HepG2 (cell line): ENCODE data around the gene PRDX6. TPM values are rescaled to one million over a fixed set of nuclear protein-coding genes. Genes with fewer than 3 reads are reported as not detected.

ENCODE experiments used
- CBX1 ChIP-seq: IDR thresholded peaks from one replicate; pipeline ENCODE4 v1.6.1; 2016; ENCODE audit warnings: antibody characterized with exemption, low read depth
- CEBPG ChIP-seq: IDR thresholded peaks from 2 replicates; pipeline ENCODE4 v1.6.1; 2016
- ETV6 ChIP-seq: sonication (generic); formaldehyde crosslinking; conservative IDR thresholded peaks from 2 replicates; pipeline ENCODE4 v1.4.0; 2020; ENCODE audit warnings: missing genetic modification reagents
- JUND ChIP-seq: sonication (generic); formaldehyde crosslinking; IDR thresholded peaks from 2 replicates; pipeline ENCODE4 v1.8.0; 2022; ENCODE audit warnings: mild to moderate bottlenecking, missing genetic modification reagents
- MAX ChIP-seq: IDR thresholded peaks from 2 replicates; pipeline ENCODE4 v1.6.1; 2012; ENCODE audit warnings: inconsistent platforms
- MYPOP ChIP-seq: sonication (generic); formaldehyde crosslinking; IDR thresholded peaks from 2 replicates; pipeline ENCODE4 v1.8.1; 2023; ENCODE audit warnings: mild to moderate bottlenecking, moderate library complexity, missing genetic modification reagents
- POLR2A ChIP-seq, 2 experiments: IDR thresholded peaks; 2 replicates each; pipeline ENCODE4 v1.6.1; 2011; ENCODE audit warnings: low read depth in 2 of 2, low read length in 2 of 2, mild to moderate bottlenecking in 1 of 2, moderate library complexity in 1 of 2; ENCODE audit not compliant: insufficient read depth in 1 of 2
- RCOR2 ChIP-seq: IDR thresholded peaks from 2 replicates; pipeline ENCODE4 v1.6.1; 2016; ENCODE audit warnings: missing biosample characterization, missing genetic modification reagents
- SALL1 ChIP-seq: sonication (generic); formaldehyde crosslinking; IDR thresholded peaks from 2 replicates; pipeline ENCODE4 v1.8.0; 2022; ENCODE audit warnings: mild to moderate bottlenecking, missing genetic modification reagents
- SOX13 ChIP-seq, 3 experiments: fragments of 450-650 bp in 1 of 3; sonication (generic) in 1 of 3; formaldehyde crosslinking in 1 of 3; IDR thresholded peaks in 2 of 3; conservative IDR thresholded peaks in 1 of 3; 2 replicates each; pipeline versions ENCODE4 v1.5.0 to v1.6.1; 2016 to 2020; ENCODE audit warnings: antibody characterized with exemption in 1 of 3, mild to moderate bottlenecking in 1 of 3, missing compliant biosample characterization in 1 of 3, missing genetic modification reagents in 1 of 3, moderate library complexity in 1 of 3
- ZNF282 ChIP-seq: fragments of 450-650 bp; IDR thresholded peaks from 2 replicates; pipeline ENCODE4 v1.6.1; 2018; ENCODE audit not compliant: partially characterized antibody
- ZNF292 ChIP-seq: sonication (generic); formaldehyde crosslinking; IDR thresholded peaks from 2 replicates; pipeline ENCODE4 v1.8.1; 2022; ENCODE audit warnings: mild to moderate bottlenecking, low read depth, missing genetic modification reagents, borderline replicate concordance
- ZNF33A ChIP-seq: sonication (generic); formaldehyde crosslinking; IDR thresholded peaks from 2 replicates; pipeline ENCODE4 v1.5.1; 2020; ENCODE audit warnings: missing genetic modification reagents, mild to moderate bottlenecking, moderate library complexity, borderline replicate concordance
- ZNF350 ChIP-seq: sonication (generic); formaldehyde crosslinking; IDR thresholded peaks from 2 replicates; pipeline ENCODE4 v1.4.0; 2020; ENCODE audit warnings: mild to moderate bottlenecking, low read depth, missing genetic modification reagents, borderline replicate concordance
- ZNF580 ChIP-seq: IDR thresholded peaks from 2 replicates; pipeline ENCODE4 v1.6.1; 2016; ENCODE audit warnings: low read depth, borderline replicate concordance
- ZNF773 ChIP-seq: sonication (generic); formaldehyde crosslinking; IDR thresholded peaks from 2 replicates; pipeline ENCODE4 v1.4.0; 2020; ENCODE audit warnings: missing genetic modification reagents, borderline replicate concordance
- ZNF879 ChIP-seq: sonication (generic); formaldehyde crosslinking; IDR thresholded peaks from 2 replicates; pipeline ENCODE4 v1.8.1; 2023; ENCODE audit warnings: missing genetic modification reagents
- polyA plus RNA-seq, 8 experiments: library from polyadenylated mRNA; depleted of rRNA in 3 of 8; stranded (reverse) in 7 of 8; unstranded in 1 of 8; fragments of >200 nt; fragmentation: Illumina TruSeq in 4 of 8; extraction: Trizol in 4 of 8; gene quantifications; 2 replicates each; pipeline versions ENCODE4 v1.2.1 to v1.2.3, GENCODE V29; 2011 to 2016; ENCODE audit warnings: low read depth in 4 of 8, missing spikeins in 1 of 8, mixed read lengths in 1 of 8; ENCODE audit not compliant: insufficient read depth in 1 of 8
- total RNA-seq, 5 experiments: library from RNA; depleted of rRNA; stranded (reverse); fragments of >200 nt; fragmentation: Illumina TruSeq; extraction: Trizol; gene quantifications; 2 replicates each; pipeline ENCODE4 v1.2.3, GENCODE V29; 2016; ENCODE audit warnings: low read depth in 1 of 5
- TF ChIP-seq, protein P1 (sequence below): sonication (generic); formaldehyde crosslinking; IDR thresholded peaks from 2 replicates; pipeline ENCODE4 v1.4.0; 2020; ENCODE audit warnings: missing genetic modification reagents
- TF ChIP-seq, protein P2 (sequence below): sonication (generic); formaldehyde crosslinking; conservative IDR thresholded peaks from 2 replicates; pipeline ENCODE4 v1.4.0; 2020; ENCODE audit warnings: missing genetic modification reagents
- TF ChIP-seq, protein P3 (sequence below): sonication (generic); formaldehyde crosslinking; IDR thresholded peaks from 2 replicates; pipeline ENCODE4 v1.4.0; 2020; ENCODE audit warnings: missing genetic modification reagents

The PRDX6 gene
- total and polyA plus RNA-seq, 2 of the 13 experiments (the other 11 are each of a cell fraction or from before 2014, with no cell fraction given), result 224 to 309 TPM

DNA sequence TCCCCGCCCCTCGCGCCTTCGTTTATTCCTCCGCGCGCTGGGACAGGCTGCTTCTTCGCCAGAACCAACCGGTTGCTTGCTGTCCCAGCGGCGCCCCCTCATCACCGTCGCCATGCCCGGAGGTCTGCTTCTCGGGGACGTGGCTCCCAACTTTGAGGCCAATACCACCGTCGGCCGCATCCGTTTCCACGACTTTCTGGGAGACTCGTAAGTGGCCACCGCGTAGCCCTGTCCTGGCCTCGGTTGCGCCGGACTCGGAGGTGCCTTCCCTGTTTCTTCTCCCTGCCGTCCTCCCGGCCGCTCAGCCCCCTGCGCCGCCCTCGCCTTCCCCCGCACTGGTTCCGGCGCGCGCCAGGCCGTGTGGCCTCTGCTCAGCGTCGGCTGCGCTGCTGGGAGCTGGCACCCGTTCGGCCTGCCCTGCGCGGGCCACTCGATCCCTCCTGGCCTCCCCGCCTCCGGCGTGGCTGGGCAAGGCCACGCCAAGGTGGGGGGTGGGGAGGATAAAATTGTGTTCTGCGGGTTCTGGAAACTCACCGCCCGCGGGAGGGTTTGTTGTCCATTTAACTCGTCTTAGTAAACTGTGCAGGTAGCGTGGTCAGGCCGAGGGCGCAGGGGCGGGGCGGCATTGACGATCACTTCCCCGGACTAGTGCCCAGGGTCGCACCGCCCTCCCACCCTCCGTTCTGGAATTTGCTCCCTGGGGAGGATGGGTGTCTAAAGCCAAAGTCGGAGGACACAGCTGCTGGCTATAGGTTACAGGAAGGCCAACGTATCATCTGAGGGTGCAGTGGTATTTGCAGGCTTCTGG is at the start of gene PRDX6 (continued):
- TF ChIP-seq ZNF33A (CRISPR knock-in tag), result no peak
- TF ChIP-seq, protein P1, sequence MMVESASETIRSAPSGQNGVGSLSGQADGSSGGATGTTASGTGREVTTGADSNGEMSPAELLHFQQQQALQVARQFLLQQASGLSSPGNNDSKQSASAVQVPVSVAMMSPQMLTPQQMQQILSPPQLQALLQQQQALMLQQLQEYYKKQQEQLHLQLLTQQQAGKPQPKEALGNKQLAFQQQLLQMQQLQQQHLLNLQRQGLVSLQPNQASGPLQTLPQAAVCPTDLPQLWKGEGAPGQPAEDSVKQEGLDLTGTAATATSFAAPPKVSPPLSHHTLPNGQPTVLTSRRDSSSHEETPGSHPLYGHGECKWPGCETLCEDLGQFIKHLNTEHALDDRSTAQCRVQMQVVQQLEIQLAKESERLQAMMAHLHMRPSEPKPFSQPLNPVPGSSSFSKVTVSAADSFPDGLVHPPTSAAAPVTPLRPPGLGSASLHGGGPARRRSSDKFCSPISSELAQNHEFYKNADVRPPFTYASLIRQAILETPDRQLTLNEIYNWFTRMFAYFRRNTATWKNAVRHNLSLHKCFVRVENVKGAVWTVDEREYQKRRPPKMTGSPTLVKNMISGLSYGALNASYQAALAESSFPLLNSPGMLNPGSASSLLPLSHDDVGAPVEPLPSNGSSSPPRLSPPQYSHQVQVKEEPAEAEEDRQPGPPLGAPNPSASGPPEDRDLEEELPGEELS (CRISPR knock-in tag), result peak; percentile 61; the same call in 1 of the 2 replicates
- TF ChIP-seq SALL1, result peak; percentile 47; the same call in 1 of the 2 replicates
- no peak; the same call in 1 of the 2 replicates for TF ChIP-seq ZNF350 (CRISPR knock-in tag)
- TF ChIP-seq ZNF879 (CRISPR knock-in tag), result 0 out of 2 replicates have a peak, but pooled peaks have one; percentile 57
- TF ChIP-seq CBX1, result no peak
- TF ChIP-seq ZNF580 (CRISPR knock-in tag), result no peak
- peak; percentile 70 for TF ChIP-seq MAX
- no peak for TF ChIP-seq SOX13 (IDR thresholded peaks at IDR 0.05)
- 0 out of 4 replicates have a peak, but pooled peaks of 1 of the 2 experiments have one; percentile 15 for TF ChIP-seq SOX13 (CRISPR knock-in tag; conservative IDR thresholded peaks at IDR 0.05 in 1 of 2, IDR thresholded peaks at IDR 0.05 in 1 of 2)
- no peak for TF ChIP-seq RCOR2 (CRISPR knock-in tag)
- no peak for TF ChIP-seq ZNF292 (CRISPR knock-in tag)
- TF ChIP-seq, protein P2, sequence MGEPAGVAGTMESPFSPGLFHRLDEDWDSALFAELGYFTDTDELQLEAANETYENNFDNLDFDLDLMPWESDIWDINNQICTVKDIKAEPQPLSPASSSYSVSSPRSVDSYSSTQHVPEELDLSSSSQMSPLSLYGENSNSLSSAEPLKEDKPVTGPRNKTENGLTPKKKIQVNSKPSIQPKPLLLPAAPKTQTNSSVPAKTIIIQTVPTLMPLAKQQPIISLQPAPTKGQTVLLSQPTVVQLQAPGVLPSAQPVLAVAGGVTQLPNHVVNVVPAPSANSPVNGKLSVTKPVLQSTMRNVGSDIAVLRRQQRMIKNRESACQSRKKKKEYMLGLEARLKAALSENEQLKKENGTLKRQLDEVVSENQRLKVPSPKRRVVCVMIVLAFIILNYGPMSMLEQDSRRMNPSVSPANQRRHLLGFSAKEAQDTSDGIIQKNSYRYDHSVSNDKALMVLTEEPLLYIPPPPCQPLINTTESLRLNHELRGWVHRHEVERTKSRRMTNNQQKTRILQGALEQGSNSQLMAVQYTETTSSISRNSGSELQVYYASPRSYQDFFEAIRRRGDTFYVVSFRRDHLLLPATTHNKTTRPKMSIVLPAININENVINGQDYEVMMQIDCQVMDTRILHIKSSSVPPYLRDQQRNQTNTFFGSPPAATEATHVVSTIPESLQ (CRISPR knock-in tag), result no peak
- TF ChIP-seq CEBPG (CRISPR knock-in tag), result no peak
- TF ChIP-seq ZNF282, result no peak
- 0 out of 2 replicates have a peak, but pooled peaks have one; percentile 44 for TF ChIP-seq ETV6 (CRISPR knock-in tag)
- no peak for TF ChIP-seq JUND (CRISPR knock-in tag)
- TF ChIP-seq ZNF773 (CRISPR knock-in tag), result peak; percentile 42; the same call in 1 of the 2 replicates
- TF ChIP-seq MYPOP (CRISPR knock-in tag), result no peak; the same call in 1 of the 2 replicates
- peak; percentile 84 to 88 for TF ChIP-seq POLR2A (IDR thresholded peaks at IDR 0.05; ENCODE audit: insufficient read depth in 1 of 2, low read depth in 2 of 2, low read length in 2 of 2)
- TF ChIP-seq, protein P3, sequence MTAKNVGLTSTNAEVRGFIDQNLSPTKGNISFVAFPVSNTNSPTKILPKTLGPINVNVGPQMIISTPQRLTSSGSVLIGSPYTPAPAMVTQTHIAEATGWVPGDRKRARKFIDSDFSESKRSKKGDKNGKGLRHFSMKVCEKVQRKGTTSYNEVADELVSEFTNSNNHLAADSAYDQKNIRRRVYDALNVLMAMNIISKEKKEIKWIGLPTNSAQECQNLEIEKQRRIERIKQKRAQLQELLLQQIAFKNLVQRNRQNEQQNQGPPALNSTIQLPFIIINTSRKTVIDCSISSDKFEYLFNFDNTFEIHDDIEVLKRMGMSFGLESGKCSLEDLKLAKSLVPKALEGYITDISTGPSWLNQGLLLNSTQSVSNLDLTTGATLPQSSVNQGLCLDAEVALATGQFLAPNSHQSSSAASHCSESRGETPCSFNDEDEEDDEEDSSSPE (CRISPR knock-in tag), result peak; percentile 45
